Endometrial microvascular endothelial cells (primary cell): ENCODE data around the gene PPARD. TPM values are rescaled to one million over a fixed set of nuclear protein-coding genes. Genes with fewer than 3 reads are reported as not detected.
"Not testable (repeated sequence)": the region's sequence is repeated elsewhere in the genome, so short reads cannot be mapped to it uniquely, and the experiment has no call there.

Experiments
- in situ Hi-C: cut with HindIII; loops from 2 replicates; pipeline ENCODE4 v1.10.0; 2017; ENCODE audit warnings: low sequenced_read_pairs, low pct_unique_long_range_greater_than_20kb; ENCODE audit errors: inconsistent ontology term
- total RNA-seq: library from RNA; depleted of rRNA; stranded (reverse); fragments of >200 nt; gene quantifications from one replicate; pipeline ENCODE4 v1.2.3, GENCODE V29; 2015; ENCODE audit errors: inconsistent ontology term

Gene PPARD
- total RNA-seq, 1 donor from 2014 or later = 9.1 TPM

- in situ Hi-C loops = no loop called here
Measured at GRCh38 chr6:35370785-35371493, 28.6 kb downstream of the PPARD start.

GRCh38 chr6:35371494-35372262 lies 29.3 kb downstream of the PPARD start:
- in situ Hi-C loops = no loop called here

GRCh38 chr6:35372633-35373032 lies 30.3 kb downstream of the PPARD start:
- in situ Hi-C loops = no loop called here

- in situ Hi-C loops = no loop called here
Measured at GRCh38 chr6:35376281-35376680, 33.9 kb downstream of the PPARD start.

- in situ Hi-C loops = no loop called here
Measured at GRCh38 chr6:35377002-35377401, 34.6 kb downstream of the PPARD start.

GRCh38 chr6:35378261-35378660 lies 35.9 kb downstream of the PPARD start:
- in situ Hi-C loops = no loop called here

GRCh38 chr6:35381132-35381531 lies 38.8 kb downstream of the PPARD start:
- in situ Hi-C loops = no loop called here

GRCh38 chr6:35382015-35382414 lies 39.7 kb downstream of the PPARD start:
- in situ Hi-C loops = no loop called here

GRCh38 chr6:35385457-35386202 lies 43.3 kb downstream of the PPARD start:
- in situ Hi-C loops = no loop called here

- in situ Hi-C loops = no loop called here
Measured at GRCh38 chr6:35386989-35387388, 44.6 kb downstream of the PPARD start.

GRCh38 chr6:35388030-35388429 lies 45.7 kb downstream of the PPARD start:
- in situ Hi-C loops = no loop called here

GRCh38 chr6:35388772-35389352 lies 46.5 kb downstream of the PPARD start:
- in situ Hi-C loops = no loop called here

- in situ Hi-C loops = not testable (repeated sequence)
Measured at GRCh38 chr6:35389386-35389785, 47.0 kb downstream of the PPARD start.

GRCh38 chr6:35391240-35391968 lies 49.0 kb downstream of the PPARD start:
- in situ Hi-C loops = no loop called here

GRCh38 chr6:35392111-35392702 lies 49.8 kb downstream of the PPARD start:
- in situ Hi-C loops = no loop called here

- in situ Hi-C loops = no loop called here
Measured at GRCh38 chr6:35392773-35393672, 50.7 kb downstream of the PPARD start.

- in situ Hi-C loops = no loop called here
Measured at GRCh38 chr6:35396991-35397390, 54.6 kb downstream of the PPARD start.
